Left colon (tissue), 2 donors: ENCODE results near the gene RBM42. TPM values are rescaled to one million over a fixed set of nuclear protein-coding genes. Genes with fewer than 3 reads are reported as not detected.

Source experiments
- ATAC-seq: fragments of 200-7000 bp; cut with Tn5 transposase; one replicate; pipeline ENCODE4 v1.9.1; 2020; ENCODE audit warnings: mild to moderate bottlenecking, moderate library complexity
- DNase-seq, 2 donors: peaks; one replicate each; pipeline ENCODE4 v3.0.0-alpha.2; 2020
- intact Hi-C, 2 donors: fragments of 100-400 bp; cut with DNase I in 1 of 2; cut with micrococcal nuclease in 1 of 2; formaldehyde crosslinking; loops; one replicate each; pipeline versions ENCODE4 v1.11.2 to v1.14.0; 2022; cut with DNase I, micrococcal nuclease
- total RNA-seq, 2 donors: library from RNA; stranded (reverse); fragmentation: NEBNext Ultra II Directional; extraction: Animal tissue kit (Norgen Biotek cat#: 25700); gene quantifications; one replicate each; pipeline ENCODE4 v1.2.1, GENCODE V29; 2021
- donor health status: DM: no; HTN: no; CAD: no.
- donor health status: DM: yes; HTN: yes; CAD: no.

RBM42 gene
- total RNA-seq, 2 donors from 2014 or later = 66.5 to 73.7 TPM

- DNase-seq (no peak), ATAC-seq (no peak)
- intact Hi-C loops = no loop called here
Measured at GRCh38 chr19:35671818-35672217, 43.0 kb downstream of the RBM42 start.

GRCh38 chr19:35673121-35673804 is 44.4 kb downstream of the RBM42 start:
- ATAC-seq (peak; percentile 66), DNase-seq (peak in 1 of 2 donors; percentile 32)
- intact Hi-C loops = no loop called here

- intact Hi-C loops = no loop called here
- no peak for DNase-seq
- no peak for ATAC-seq
Measured at GRCh38 chr19:35675589-35676140, 46.8 kb downstream of the RBM42 start.

Other genes starting within 250 kb of the RBM42 start
- gene FFAR2, start 180.8 kb upstream of the RBM42 start, total RNA-seq = 1 to 10 TPM; 1.2 to 1.8 TPM
- not detected for gene KRTDAP, start 138.6 kb upstream of the RBM42 start, total RNA-seq
- gene DMKN, start 115.4 kb upstream of the RBM42 start, total RNA-seq = 10 to 100 TPM in 1 of 2 donors, 1 to 10 TPM in 1; 8.8 to 13.8 TPM
- gene SBSN, start 100.7 kb upstream of the RBM42 start, total RNA-seq = not detected
- gene GAPDHS, start 95.6 kb upstream of the RBM42 start, total RNA-seq = not detected
- gene TMEM147, start 83.4 kb upstream of the RBM42 start, total RNA-seq = 10 to 100 TPM; 55.1 to 61.2 TPM
- gene ATP4A, start 65.4 kb upstream of the RBM42 start, total RNA-seq = not detected
- not detected for gene PMIS2, start 42.9 kb upstream of the RBM42 start, total RNA-seq
- gene HAUS5, start 16.3 kb upstream of the RBM42 start, total RNA-seq = 1 to 10 TPM; 5.0 to 7.7 TPM
- 1 to 10 TPM in 1 of 2 donors, under 1 TPM in 1; 0.87 to 1.7 TPM for gene ETV2, start 12.7 kb downstream of the RBM42 start, total RNA-seq
- gene COX6B1, start 19.3 kb downstream of the RBM42 start, total RNA-seq = 100 to 1,000 TPM; 725 to 901 TPM
- gene UPK1A, start 37.5 kb downstream of the RBM42 start, total RNA-seq = under 1 TPM; 0.20 to 0.27 TPM
- 1 to 10 TPM in 1 of 2 donors, under 1 TPM in 1; 0.15 to 1.1 TPM for gene ZBTB32, start 75.5 kb downstream of the RBM42 start, total RNA-seq
- 10 to 100 TPM; 34.8 to 40.1 TPM for gene KMT2B, start 89.0 kb downstream of the RBM42 start, total RNA-seq
- gene IGFLR1, start 113.4 kb downstream of the RBM42 start, total RNA-seq = 1 to 10 TPM; 4.1 to 7.7 TPM
- gene U2AF1L4, start 116.4 kb downstream of the RBM42 start, total RNA-seq = 10 to 100 TPM; 14.5 to 17.3 TPM
- gene PSENEN, start 116.6 kb downstream of the RBM42 start, total RNA-seq = 10 to 100 TPM; 82.2 to 86.0 TPM
- 1 to 10 TPM; 5.9 to 6.1 TPM for gene LIN37, start 119.5 kb downstream of the RBM42 start, total RNA-seq
- 10 to 100 TPM in 1 of 2 donors, 1 to 10 TPM in 1; 4.5 to 16.4 TPM for gene HSPB6, start 128.0 kb downstream of the RBM42 start, total RNA-seq
- gene PROSER3, start 129.1 kb downstream of the RBM42 start, total RNA-seq = 10 to 100 TPM; 16.8 to 19.5 TPM
- 10 to 100 TPM in 1 of 2 donors, 1 to 10 TPM in 1; 9.7 to 10.1 TPM for gene ARHGAP33, start 146.5 kb downstream of the RBM42 start, total RNA-seq
- not detected for gene PRODH2, start 183.8 kb downstream of the RBM42 start, total RNA-seq
- not detected for gene NPHS1, start 223.5 kb downstream of the RBM42 start, total RNA-seq
- gene KIRREL2, start 227.9 kb downstream of the RBM42 start, total RNA-seq = under 1 TPM in 1 of 2 donors, not detected in 1; 0.11 TPM
- gene APLP1, start 239.5 kb downstream of the RBM42 start, total RNA-seq = 1 to 10 TPM; 1.8 to 4.7 TPM